Measurements from ENCODE around the gene CHML.

DNA sequence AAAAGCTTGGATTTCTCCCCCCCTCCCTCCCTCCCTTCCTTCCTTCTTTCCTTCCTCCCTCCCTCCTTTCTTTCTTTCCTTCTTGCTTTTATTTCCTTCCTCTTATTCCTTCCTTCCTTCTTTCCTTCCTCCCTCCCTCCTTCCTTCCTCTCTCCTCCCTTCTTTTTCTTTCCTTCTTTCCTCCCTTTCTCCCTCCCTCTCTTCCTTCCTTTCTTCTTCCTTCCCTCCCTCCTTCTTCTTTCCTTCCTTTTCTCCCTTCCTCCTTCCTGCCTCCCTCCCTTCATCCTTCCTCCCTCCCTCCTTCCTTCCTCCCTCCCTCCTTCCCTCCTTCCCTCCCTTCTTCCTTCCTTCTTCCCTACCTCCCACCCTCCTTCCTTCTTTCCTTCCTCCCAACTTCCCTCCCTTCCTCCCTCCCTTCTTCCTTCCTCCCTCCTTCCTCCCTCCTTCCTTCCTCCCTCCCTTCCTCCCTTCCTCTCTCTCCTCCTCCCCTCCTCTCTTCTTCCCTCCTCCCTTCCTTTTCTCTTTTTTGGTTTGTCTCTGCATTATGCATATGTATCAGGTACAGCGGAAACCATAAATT lies 34.7 kb upstream of the CHML start:
- TF ChIP-seq, protein P1, sequence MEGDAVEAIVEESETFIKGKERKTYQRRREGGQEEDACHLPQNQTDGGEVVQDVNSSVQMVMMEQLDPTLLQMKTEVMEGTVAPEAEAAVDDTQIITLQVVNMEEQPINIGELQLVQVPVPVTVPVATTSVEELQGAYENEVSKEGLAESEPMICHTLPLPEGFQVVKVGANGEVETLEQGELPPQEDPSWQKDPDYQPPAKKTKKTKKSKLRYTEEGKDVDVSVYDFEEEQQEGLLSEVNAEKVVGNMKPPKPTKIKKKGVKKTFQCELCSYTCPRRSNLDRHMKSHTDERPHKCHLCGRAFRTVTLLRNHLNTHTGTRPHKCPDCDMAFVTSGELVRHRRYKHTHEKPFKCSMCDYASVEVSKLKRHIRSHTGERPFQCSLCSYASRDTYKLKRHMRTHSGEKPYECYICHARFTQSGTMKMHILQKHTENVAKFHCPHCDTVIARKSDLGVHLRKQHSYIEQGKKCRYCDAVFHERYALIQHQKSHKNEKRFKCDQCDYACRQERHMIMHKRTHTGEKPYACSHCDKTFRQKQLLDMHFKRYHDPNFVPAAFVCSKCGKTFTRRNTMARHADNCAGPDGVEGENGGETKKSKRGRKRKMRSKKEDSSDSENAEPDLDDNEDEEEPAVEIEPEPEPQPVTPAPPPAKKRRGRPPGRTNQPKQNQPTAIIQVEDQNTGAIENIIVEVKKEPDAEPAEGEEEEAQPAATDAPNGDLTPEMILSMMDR (IDR thresholded peaks at IDR 0.05): no peak
- TF ChIP-seq POLR2AphosphoS5 (IDR thresholded peaks at IDR 0.05): no peak
- TF ChIP-seq POLR2A (IDR thresholded peaks at IDR 0.05): no peak
- no peak for TF ChIP-seq EP300 (IDR thresholded peaks at IDR 0.05)
